HepG2 (cell line): ENCODE results near the gene ABCC8. TPM values are rescaled to one million over a fixed set of nuclear protein-coding genes. Genes with fewer than 3 reads are reported as not detected.

Experiments used
- ATAC-seq: fragments of 200-7000 bp; cut with Tn5 transposase; 3 replicates; pipeline ENCODE4 v1.9.1; 2020; ENCODE audit warnings: mild to moderate bottlenecking, moderate library complexity
- BruUV-seq: library from RNA; stranded (reverse); fragments of 400-500 nt; replicated peaks from 2 replicates; lab custom pipeline; 2021; lab: Mats Ljungman, UMichigan
- CTCF ChIA-PET: fragments of 300-600 bp; formaldehyde crosslinking; extraction: SDS; loops from one replicate; lab custom pipeline; 2021; ENCODE audit warnings: low total read pairs, inconsistent platforms, low intra/inter-chr PET ratio; lab: Yijun Ruan, JAX
- POLR2A ChIA-PET: fragments of 350-600 bp; sonication (Branson Sonifier 250); formaldehyde crosslinking; loops from one replicate; lab custom pipeline; 2020; ENCODE audit warnings: antibody characterized with exemption, inconsistent platforms; lab: Yijun Ruan, JAX
- DNase-seq: peaks from one replicate; pipeline ENCODE4 v3.0.0-alpha.2; 2015; ENCODE audit warnings: low spot score
- FAIRE-seq: peaks from 3 replicates; lab custom pipeline; 2011; peaks lifted over from hg19 to GRCh38; lab: Jason Lieb, UNC
- H2AFZ ChIP-seq: one replicate; pipeline ENCODE4 v1.6.1; 2011; ENCODE audit warnings: low read length, inconsistent platforms
- H3K27ac ChIP-seq: fragments of 300-600 bp; 3 replicates; pipeline ENCODE4 v1.8.0; 2011; ENCODE audit warnings: mixed run types, mild to moderate bottlenecking, mixed read lengths, low read length, inconsistent platforms; ENCODE audit not compliant: insufficient read depth; ENCODE audit errors: extremely low read length
- H3K27me3 ChIP-seq, 2 experiments: fragments of 200-600 bp in 1 of 2; 2 replicates in 1 of 2; 3 replicates in 1 of 2; pipeline versions ENCODE4 v1.6.0 to v1.8.0; 2011; ENCODE audit warnings: low read length in 2 of 2, mild to moderate bottlenecking in 2 of 2, moderate library complexity in 2 of 2, inconsistent platforms in 1 of 2; ENCODE audit not compliant: insufficient read depth in 2 of 2, control insufficient read depth in 1 of 2
- H3K36me3 ChIP-seq, 2 experiments: fragments of 200-600 bp in 1 of 2; replicated peaks in 1 of 2; 2 replicates in 1 of 2; 3 replicates in 1 of 2; pipeline versions ENCODE4 v1.5.1 to v1.8.0; 2011; ENCODE audit warnings: low read length in 2 of 2, inconsistent platforms in 1 of 2; ENCODE audit not compliant: insufficient read depth in 2 of 2, control insufficient read depth in 1 of 2
- H3K4me1 ChIP-seq: 2 replicates; pipeline ENCODE4 v1.5.1; 2012; ENCODE audit warnings: low read length, inconsistent platforms; ENCODE audit not compliant: insufficient read depth
- H3K4me2 ChIP-seq: 2 replicates; pipeline ENCODE4 v1.6.0; 2011; ENCODE audit warnings: low read depth, low read length, inconsistent platforms
- H3K4me3 ChIP-seq, 3 experiments: fragments of 200-600 bp in 1 of 3; sonication (generic), shearing (Covaris generic) in 1 of 3; replicated peaks in 1 of 3; 2 replicates each; pipeline ENCODE4 v1.5.1; 2011 to 2016; ENCODE audit warnings: low read length in 3 of 3, inconsistent platforms in 2 of 3, low read depth in 2 of 3, mild to moderate bottlenecking in 2 of 3, control low read depth in 1 of 3, mixed read lengths in 1 of 3; ENCODE audit not compliant: insufficient read depth in 1 of 3
- H3K79me2 ChIP-seq: one replicate; pipeline ENCODE4 v1.6.1; 2011; ENCODE audit warnings: low read length, inconsistent platforms; ENCODE audit not compliant: insufficient read depth
- H3K9ac ChIP-seq: 2 replicates; pipeline ENCODE4 v1.6.0; 2011; ENCODE audit warnings: mild to moderate bottlenecking, low read depth, low read length, inconsistent platforms; ENCODE audit not compliant: insufficient read depth
- H3K9me3 ChIP-seq: 2 replicates; pipeline ENCODE4 v1.5.1; 2012; ENCODE audit warnings: mild to moderate bottlenecking, low read length
- H4K20me1 ChIP-seq: 2 replicates; pipeline ENCODE4 v1.6.0; 2011; ENCODE audit warnings: inconsistent platforms, mild to moderate bottlenecking, low read length, moderate library complexity; ENCODE audit not compliant: insufficient read depth
- CSRNP1 ChIP-seq: sonication (generic); formaldehyde crosslinking; IDR thresholded peaks from 2 replicates; pipeline ENCODE4 v1.8.1; 2023; ENCODE audit warnings: mild to moderate bottlenecking, missing genetic modification reagents
- CTCF ChIP-seq: sonication (generic); formaldehyde crosslinking; IDR thresholded peaks from 2 replicates; pipeline ENCODE4 v1.5.0; 2020; ENCODE audit warnings: mild to moderate bottlenecking, missing genetic modification reagents, moderate library complexity
- FIP1L1 ChIP-seq: fragments of 200-400 bp; formaldehyde crosslinking; IDR thresholded peaks from 2 replicates; pipeline ENCODE4 v1.6.1; 2018; ENCODE audit warnings: low read depth, mild to moderate bottlenecking, low read length, moderate library complexity, borderline replicate concordance; ENCODE audit not compliant: insufficient read depth
- GPN1 ChIP-seq: sonication (generic); formaldehyde crosslinking; IDR thresholded peaks from 2 replicates; pipeline ENCODE4 v1.5.1; 2020; ENCODE audit warnings: missing genetic modification reagents, borderline replicate concordance
- JARID2 ChIP-seq: sonication (generic); formaldehyde crosslinking; IDR thresholded peaks from 2 replicates; pipeline ENCODE4 v1.8.1; 2023; ENCODE audit warnings: missing genetic modification reagents, inconsistent platforms; ENCODE audit not compliant: insufficient replicate concordance
- PAX8 ChIP-seq: sonication (generic); formaldehyde crosslinking; IDR thresholded peaks from 2 replicates; pipeline ENCODE4 v1.8.0; 2022; ENCODE audit warnings: mild to moderate bottlenecking, missing genetic modification reagents, borderline replicate concordance
- RNF2 ChIP-seq: fragments of 450-650 bp; conservative IDR thresholded peaks from 2 replicates; pipeline ENCODE4 v1.6.1; 2016; ENCODE audit warnings: low read depth
- ZBTB1 ChIP-seq: sonication (generic); formaldehyde crosslinking; IDR thresholded peaks from 2 replicates; pipeline ENCODE4 v1.4.0; 2020; ENCODE audit warnings: missing genetic modification reagents, borderline replicate concordance
- ZNF20 ChIP-seq: sonication (generic); formaldehyde crosslinking; IDR thresholded peaks from 2 replicates; pipeline ENCODE4 v1.4.0; 2020; ENCODE audit warnings: mild to moderate bottlenecking, moderate library complexity, missing genetic modification reagents
- ZNF646 ChIP-seq: sonication (generic); formaldehyde crosslinking; IDR thresholded peaks from 2 replicates; pipeline ENCODE4 v1.9.0; 2021; ENCODE audit warnings: mild to moderate bottlenecking, missing genetic modification reagents
- WGBS: methylation state at CpG from one replicate; pipeline ENCODE4 v1.1.6; 2017; ENCODE audit warnings: low lambda C conversion rate; 5-methylcytosine and 5-hydroxymethylcytosine counted together
- in situ Hi-C: cut with HindIII; loops from 2 replicates; pipeline ENCODE4 v1.10.0; 2017; ENCODE audit warnings: low pct_unique_long_range_greater_than_20kb; ENCODE audit not compliant: extremely low pct_ligation_motif_present
- intact Hi-C: fragments of 100-400 bp; cut with micrococcal nuclease; formaldehyde crosslinking; loops from one replicate; pipeline ENCODE4 v1.10.0; 2022; ENCODE audit not compliant: unreplicated experiment
- polyA plus RNA-seq, 8 experiments: library from polyadenylated mRNA; depleted of rRNA in 3 of 8; stranded (reverse) in 7 of 8; unstranded in 1 of 8; fragments of >200 nt; fragmentation: Illumina TruSeq in 4 of 8; extraction: Trizol in 4 of 8; gene quantifications; 2 replicates each; pipeline versions ENCODE4 v1.2.1 to v1.2.3, GENCODE V29; 2011 to 2016; ENCODE audit warnings: low read depth in 4 of 8, missing spikeins in 1 of 8, mixed read lengths in 1 of 8; ENCODE audit not compliant: insufficient read depth in 1 of 8
- total RNA-seq, 5 experiments: library from RNA; depleted of rRNA; stranded (reverse); fragments of >200 nt; fragmentation: Illumina TruSeq; extraction: Trizol; gene quantifications; 2 replicates each; pipeline ENCODE4 v1.2.3, GENCODE V29; 2016; ENCODE audit warnings: low read depth in 1 of 5

The ABCC8 gene
- total and polyA plus RNA-seq, 2 of the 13 experiments (the other 11 are each of a cell fraction or from before 2014, with no cell fraction given), result not detected

- TF ChIP-seq CTCF (CRISPR knock-in tag), result peak; percentile 63
- TF ChIP-seq GPN1 (CRISPR knock-in tag), result no peak
These were observed 122.0 kb downstream of the ABCC8 start (continued) for GRCh38 chr11:17354601-17354991.

GRCh38 chr11:17353821-17354600, 122.6 kb downstream of the ABCC8 start:
- FAIRE-seq (peak; percentile 26), DNase-seq (peak; percentile 90), ATAC-seq (no peak)
- intact Hi-C loops, result loop anchor here (1.0 to 2.0 kb wide), 5 partner anchors 77 to 157 kb away; partner anchors contain the start of gene NUCB2
- H3K4me2 ChIP-seq, result peak overlapping the region; percentile 99
- in situ Hi-C loops, result loop anchor here (10.0 kb wide), 1 partner anchor 149 kb away; the partner anchor contains the start of gene PIK3C2A
- BruUV-seq, result no TSS peak
- peak overlapping the region; percentile 96 for H3K27ac ChIP-seq
- peaks cover 45% of the 10 kb centered on the region for H3K79me2 ChIP-seq
- no peaks in the 10 kb centered on the region; the same call in 1 of the 2 replicates for H4K20me1 ChIP-seq
- H3K9ac ChIP-seq, result peak overlapping the region; percentile 82
- peaks cover 44% of the 10 kb centered on the region for H3K4me1 ChIP-seq
- no peak overlapping the region for H2AFZ ChIP-seq
- 11% methylated on average over 15 of the region's 15 CpGs for WGBS
- H3K27me3 ChIP-seq, result peaks cover 0 to 4% of the 10 kb centered on the region in 2 experiments; a peak in 2 of 5 replicates
- H3K36me3 ChIP-seq, result peaks cover 4 to 24% of the 10 kb centered on the region in 2 experiments
- POLR2A ChIA-PET, result interaction anchor here (0.8 to 3.2 kb wide), 6 partner anchors 27 to 343 kb away, joined by 3 to 13 read pairs (median 6); partner anchors contain the start of genes NUCB2, PIK3C2A and RPS13
- CTCF ChIA-PET, result interaction anchor here (1.3 kb wide), 1 partner anchor 151 kb away, joined by 3 read pairs; no protein-coding TSS in a partner anchor
- H3K4me3 ChIP-seq, result peak overlapping the region; percentile 73 to 76 (median 73)
- H3K9me3 ChIP-seq, result no peaks in the 10 kb centered on the region
- TF ChIP-seq FIP1L1, result no peak
- TF ChIP-seq ZNF20 (CRISPR knock-in tag), result 0 out of 2 replicates have a peak, but pooled peaks have one; percentile 38
- TF ChIP-seq PAX8, result no peak
- 0 out of 2 replicates have a peak, but pooled peaks have one; percentile 12 for TF ChIP-seq RNF2
- 0 out of 2 replicates have a peak, but pooled peaks have one; percentile 53 for TF ChIP-seq CSRNP1 (CRISPR knock-in tag)
- no peak for TF ChIP-seq ZBTB1 (CRISPR knock-in tag)
- no peak for TF ChIP-seq ZNF646 (CRISPR knock-in tag)
- no peak for TF ChIP-seq JARID2 (CRISPR knock-in tag)
